Embryonic facial prominence (tissue), 1 donor: ENCODE data around the gene MYL11.
A peak's percentile ranks its signal among the peaks of the same experiment; 100 is the strongest.

ENCODE experiments used
- DNase-seq: peaks from one replicate; pipeline ENCODE4 v3.0.0-alpha.2; 2016; ENCODE audit errors: extremely low spot score

The MYL11 gene

GRCh38 chr16:30371248-30371816 is 3.3 kb upstream of the MYL11 start:
- DNase-seq: no peak

DNA sequence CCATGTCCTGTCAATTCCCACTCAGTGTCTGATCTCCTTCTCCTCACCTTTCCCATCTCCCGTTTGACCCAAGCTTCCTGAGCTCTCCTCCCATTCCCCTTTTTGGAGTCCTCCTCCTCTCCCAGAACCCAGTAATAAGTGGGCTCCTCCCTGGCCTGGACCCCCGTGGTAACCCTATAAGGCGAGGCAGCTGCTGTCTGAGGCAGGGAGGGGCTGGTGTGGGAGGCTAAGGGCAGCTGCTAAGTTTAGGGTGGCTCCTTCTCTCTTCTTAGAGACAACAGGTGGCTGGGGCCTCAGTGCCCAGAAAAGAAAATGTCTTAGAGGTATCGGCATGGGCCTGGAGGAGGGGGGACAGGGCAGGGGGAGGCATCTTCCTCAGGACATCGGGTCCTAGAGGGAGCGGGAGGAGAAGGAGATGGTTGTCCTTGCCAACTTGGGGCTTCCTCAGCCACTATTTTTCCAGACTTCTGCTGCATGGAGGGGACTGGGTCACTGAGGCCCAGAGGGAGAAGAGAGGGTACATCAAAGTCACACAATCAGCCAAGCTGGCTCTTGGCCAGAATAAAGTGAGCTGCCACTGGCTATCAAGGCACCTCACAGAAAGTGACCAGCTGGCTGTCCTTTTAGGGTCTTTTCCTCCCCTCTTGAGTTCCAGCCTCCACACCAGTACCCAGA is 2.4 kb upstream of the MYL11 start:
- DNase-seq: no peak

DNA sequence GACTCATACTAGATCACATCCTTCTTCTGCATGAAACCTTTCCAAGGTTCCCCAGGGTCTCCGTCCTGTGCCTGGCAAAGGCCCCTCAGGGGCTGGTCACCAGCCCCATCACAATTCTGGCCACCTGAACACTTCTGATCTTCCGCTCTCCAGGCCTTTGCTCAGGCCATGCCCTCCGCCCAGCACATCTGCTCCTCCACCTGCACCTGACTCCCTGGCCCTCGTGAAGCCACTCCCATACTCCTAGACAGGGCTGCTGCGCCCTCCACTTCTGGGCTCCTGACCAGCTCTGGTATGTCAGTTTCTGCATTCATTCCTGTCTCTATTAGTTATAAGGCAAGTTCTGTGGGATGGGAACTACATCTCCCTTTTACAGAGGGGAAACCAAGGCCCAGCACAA is 1.9 kb upstream of the MYL11 start:
- no peak for DNase-seq

DNA sequence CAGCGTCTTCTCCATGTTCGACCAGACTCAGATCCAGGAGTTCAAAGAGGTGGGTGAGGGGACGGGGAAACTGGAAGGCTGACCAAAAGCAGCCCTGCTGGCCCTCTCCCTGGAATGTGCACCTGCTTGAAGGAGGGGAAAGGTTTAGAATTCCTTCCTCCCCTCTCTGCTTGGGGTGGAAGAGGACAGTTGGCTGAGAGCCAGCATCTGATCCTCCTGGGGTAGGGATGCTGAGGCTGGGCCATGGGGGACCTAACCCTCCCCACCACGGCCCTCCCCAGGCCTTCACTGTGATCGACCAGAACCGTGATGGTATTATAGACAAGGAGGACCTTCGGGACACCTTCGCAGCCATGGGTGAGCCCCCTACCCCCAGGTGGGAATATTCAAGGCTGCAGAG is 1.3 kb downstream of the MYL11 start:
- DNase-seq: no peak

DNA sequence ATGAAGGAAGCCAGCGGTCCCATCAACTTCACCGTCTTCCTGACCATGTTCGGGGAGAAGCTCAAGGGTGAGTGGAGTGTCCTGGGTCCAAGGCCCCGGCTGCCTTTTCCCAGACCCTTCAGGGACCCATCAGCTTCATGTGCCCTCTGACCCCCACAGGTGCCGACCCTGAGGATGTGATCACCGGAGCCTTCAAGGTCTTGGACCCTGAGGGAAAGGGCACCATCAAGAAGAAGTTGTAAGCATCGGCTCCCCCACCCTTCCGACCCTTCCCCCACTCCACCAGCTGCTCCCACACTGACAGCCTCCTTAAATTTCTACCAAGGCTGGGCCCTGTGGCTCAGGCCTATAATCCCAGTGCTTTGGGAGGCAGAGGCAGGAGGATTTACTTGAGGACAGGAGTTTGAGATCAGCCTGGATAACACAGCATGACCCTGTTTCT is 1.9 kb downstream of the MYL11 start:
- no peak for DNase-seq

- DNase-seq: no peak
Observed at GRCh38 chr16:30377050-30377811, 2.6 kb downstream of the MYL11 start.

DNA sequence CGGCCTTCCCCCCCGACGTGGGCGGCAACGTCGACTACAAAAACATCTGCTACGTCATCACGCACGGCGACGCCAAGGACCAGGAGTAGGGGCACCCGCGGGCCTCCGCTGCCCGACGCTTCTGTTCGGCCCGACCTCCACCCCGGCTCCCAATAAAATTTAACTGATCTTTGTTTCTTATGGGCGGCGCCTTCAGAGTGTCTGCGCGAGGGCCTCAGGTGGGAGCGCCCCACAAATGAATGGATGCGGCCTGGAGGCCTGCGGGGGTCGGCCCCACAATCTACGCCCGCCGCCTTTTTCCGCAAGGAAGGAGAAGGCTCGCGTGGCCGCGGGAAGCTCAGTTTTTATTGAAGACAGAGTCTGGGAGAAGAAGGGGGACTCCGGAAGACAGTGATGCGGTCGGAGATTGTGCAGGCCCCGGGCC is 3.2 kb downstream of the MYL11 start:
- DNase-seq: peak; percentile 94

DNA sequence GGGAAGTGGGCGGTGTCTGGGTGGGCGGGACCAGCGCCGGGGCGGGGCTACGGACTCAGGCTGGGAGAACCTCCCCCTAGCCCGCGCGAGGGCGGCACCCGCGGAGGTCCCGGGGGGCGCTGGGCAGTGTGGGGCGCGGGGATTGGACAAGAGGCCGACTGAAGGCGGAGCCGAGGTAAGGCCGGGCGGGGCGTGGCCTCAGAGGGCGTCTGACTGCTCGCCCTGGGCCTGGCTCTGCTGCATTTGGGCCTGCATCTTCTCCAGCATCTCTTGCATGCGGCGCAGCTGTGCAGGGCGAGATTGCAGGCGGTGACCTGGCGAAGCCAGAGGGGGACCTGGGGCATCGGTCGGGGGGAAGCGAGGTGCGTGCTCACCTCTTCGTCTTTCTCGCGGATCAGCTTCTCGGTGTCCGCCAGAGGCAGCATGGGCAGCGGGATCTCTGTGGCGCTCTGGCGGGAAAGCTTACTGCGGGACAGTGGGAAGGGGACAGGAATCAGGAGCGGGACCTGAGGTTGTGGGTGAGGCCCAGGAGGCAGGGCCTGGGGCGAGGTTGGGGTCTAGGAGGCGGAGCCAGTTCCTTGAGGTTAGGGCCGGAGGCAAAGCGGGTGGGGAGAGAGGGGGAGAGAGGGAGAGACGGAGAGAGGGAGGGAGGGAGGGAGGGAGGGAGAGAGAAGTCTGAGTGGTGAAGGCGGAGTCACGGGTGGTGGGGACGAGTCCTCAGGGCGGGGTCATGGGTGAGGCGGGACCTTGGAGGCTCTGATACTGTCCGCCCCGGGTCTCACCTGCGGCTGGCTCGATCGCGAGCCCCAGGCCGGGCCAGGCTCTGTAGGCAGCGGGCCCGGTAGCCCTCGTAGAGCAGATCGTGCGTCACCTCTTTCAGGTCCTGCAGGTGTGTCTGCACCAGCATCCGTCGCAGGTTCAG is 3.9 kb downstream of the MYL11 start:
- peak; percentile 92 for DNase-seq

GRCh38 chr16:30379158-30379783 is 4.7 kb downstream of the MYL11 start:
- no peak for DNase-seq

GRCh38 chr16:30380072-30380802 is 5.6 kb downstream of the MYL11 start:
- no peak for DNase-seq

DNA sequence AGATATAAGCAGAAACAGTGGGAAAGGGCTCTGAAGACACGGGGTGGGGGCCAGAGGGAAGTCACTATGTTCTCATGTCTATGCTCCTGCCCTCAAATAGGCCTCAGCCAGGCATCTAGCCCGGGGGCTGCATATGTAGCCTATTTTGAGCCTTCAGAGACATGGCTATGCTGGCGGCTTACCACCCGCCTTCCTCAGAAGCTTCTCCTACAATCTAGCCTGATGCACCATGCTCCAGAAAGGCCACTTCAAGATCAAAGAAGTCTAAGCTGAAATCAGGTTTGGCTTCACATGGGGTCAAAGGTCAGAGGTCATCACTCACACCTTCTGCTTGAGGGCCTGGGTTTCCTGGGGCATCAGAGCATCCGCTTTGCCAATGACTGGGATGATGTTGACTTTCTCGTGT is 6.2 kb downstream of the MYL11 start:
- DNase-seq: no peak

DNA sequence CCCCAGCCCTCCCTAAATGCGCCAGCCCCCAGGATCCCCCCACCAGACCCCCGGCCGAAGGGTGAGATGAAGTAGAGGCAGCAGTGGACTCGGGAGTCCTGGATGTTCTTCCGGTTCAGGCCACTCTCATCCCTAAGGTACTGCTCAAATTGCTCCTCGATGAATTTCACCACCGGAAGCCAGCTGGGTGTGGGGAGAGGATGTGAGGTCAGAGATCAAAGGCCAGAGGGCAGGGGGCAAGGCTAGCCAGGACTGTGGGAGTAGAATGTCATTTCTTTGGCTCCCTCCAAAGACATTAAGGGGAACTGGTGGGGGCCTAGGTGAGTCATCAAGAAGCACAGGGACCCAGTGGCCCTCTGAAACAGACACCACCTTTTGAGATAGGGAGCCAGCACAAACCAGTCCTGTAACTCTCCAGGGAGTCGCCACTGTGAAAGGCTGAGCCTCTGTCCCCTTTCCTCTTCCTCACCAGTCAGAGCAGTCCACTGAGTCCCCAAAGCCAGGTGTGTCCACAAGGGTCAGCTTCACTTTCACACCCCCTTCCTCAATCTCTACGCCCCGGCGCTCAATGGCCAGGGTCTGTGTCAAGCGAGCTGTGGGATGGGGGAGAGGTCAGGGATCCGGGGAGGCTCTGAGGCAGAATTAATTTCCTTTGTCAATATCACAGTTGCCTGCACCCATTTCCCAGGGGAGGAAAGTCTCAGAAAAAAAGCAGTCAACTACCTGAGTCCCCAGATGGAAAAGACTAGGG is 6.9 kb downstream of the MYL11 start:
- DNase-seq: no peak

GRCh38 chr16:30382111-30382881 is 7.7 kb downstream of the MYL11 start, which contains the start of gene SEPTIN1:
Gene SEPTIN1, minus strand, starts transcription at chr16:30382561. Its CDS starts 19 bp downstream, at chr16:30382542.
- DNase-seq: no peak

GRCh38 chr16:30383521-30383920 is 8.9 kb downstream of the MYL11 start:
- no peak for DNase-seq

DNA sequence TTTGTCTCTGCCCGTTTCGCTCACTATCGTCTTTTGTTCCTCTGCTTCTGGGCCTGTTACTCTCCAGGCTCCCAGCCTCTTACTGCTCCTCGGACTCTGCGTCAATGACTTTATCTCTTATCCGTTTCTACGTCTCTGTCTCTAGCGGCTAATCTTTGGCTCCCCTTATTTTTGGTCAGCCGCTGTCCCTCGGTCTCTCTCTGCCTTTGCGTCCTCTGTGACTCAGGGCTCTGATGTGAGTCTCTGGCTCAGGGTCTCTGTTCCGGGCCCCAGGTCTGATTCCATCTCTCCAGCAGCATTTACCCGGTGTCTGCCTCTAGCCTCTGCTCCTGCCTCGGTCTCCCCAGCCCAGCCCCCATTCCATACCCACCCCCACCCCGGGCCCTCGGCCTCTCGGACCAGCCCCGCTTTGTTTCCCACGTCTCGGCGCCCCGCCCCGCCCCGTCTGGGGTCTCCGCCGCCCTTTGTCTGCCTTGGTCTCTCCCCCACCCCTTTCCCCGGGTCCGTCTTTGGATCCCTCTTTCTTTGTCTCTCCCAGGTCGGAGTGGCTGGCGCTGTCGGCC is 20.1 kb downstream of the MYL11 start:
- DNase-seq: no peak

GRCh38 chr16:30395155-30395991 is 20.8 kb downstream of the MYL11 start, which contains the start of gene ZNF48:
Gene ZNF48, plus strand, starts transcription at chr16:30395420. Its CDS starts 375 bp downstream, at chr16:30395795.
- DNase-seq: peak; percentile 84

DNA sequence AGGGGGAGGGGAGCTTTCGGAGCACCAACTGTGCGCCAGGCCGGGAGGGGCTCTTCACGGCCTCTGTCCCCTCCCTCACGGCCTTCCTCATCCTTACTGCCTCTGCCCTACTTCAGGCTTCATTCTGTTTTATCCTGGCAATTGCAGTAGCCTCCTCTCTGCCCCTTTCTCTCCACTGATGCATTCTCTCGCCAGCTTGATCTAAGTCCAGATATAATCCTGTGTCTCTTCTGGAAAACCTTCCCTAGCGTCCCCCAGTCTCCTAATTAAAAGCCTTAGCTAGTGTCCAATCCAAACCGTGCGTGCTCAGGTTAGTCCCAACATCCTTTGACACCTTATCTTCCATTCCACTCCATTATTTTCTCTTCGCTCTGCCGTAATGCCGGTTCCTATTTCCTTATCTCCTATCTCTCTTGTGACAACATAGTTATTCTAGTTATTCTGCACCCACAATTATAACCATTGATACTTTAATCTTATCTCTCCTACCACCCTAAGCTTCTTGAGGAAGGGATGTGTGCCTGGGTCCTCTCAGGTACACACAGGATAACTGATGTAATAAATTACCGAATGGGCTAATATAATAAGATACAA is 21.5 kb downstream of the MYL11 start:
- no peak for DNase-seq
